A673 (cell line): Measurements from ENCODE around the gene CRYBG3. TPM values are rescaled to one million over a fixed set of nuclear protein-coding genes. Genes with fewer than 3 reads are reported as not detected.

ENCODE experiments used
- BruUV-seq: library from RNA; stranded (reverse); fragments of 400-500 nt; replicated peaks from 2 replicates; lab custom pipeline; 2021; lab: Mats Ljungman, UMichigan
- CTCF ChIA-PET: fragments of 300-600 bp; sonication (Branson Sonifier 250); formaldehyde crosslinking; loops from one replicate; lab custom pipeline; 2022; ENCODE audit warnings: antibody characterized with exemption; lab: Charles Lee
- POLR2A ChIA-PET: fragments of 300-600 bp; sonication (Branson Sonifier 250); formaldehyde crosslinking; loops from one replicate; lab custom pipeline; 2022; ENCODE audit warnings: antibody characterized with exemption; ENCODE audit not compliant: low non-redundant PET; lab: Charles Lee
- DNase-seq: peaks from one replicate; pipeline ENCODE4 v3.0.0-alpha.2; 2015; ENCODE audit warnings: low spot score
- H3K27ac ChIP-seq: fragments of 200-600 bp; sonication (generic); 2 replicates; pipeline ENCODE4 v1.5.1; 2016; ENCODE audit warnings: mixed run types, low read depth, mild to moderate bottlenecking, mixed read lengths, antibody characterized with exemption, low read length; ENCODE audit not compliant: poor library complexity, severe bottlenecking
- H3K27me3 ChIP-seq: fragments of 200-600 bp; sonication (generic); replicated peaks from 2 replicates; pipeline ENCODE4 v1.6.1; 2017; ENCODE audit warnings: mixed run types, low read depth, mild to moderate bottlenecking, mixed read lengths, antibody characterized with exemption, low read length; ENCODE audit not compliant: insufficient read depth, poor library complexity
- H3K36me3 ChIP-seq: fragments of 200-600 bp; sonication (generic); 2 replicates; pipeline ENCODE4 v1.6.1; 2016; ENCODE audit warnings: mixed run types, mild to moderate bottlenecking, mixed read lengths, antibody characterized with exemption, low read length; ENCODE audit not compliant: insufficient read depth, poor library complexity, severe bottlenecking
- H3K4me1 ChIP-seq: fragments of 200-600 bp; sonication (generic); 2 replicates; pipeline ENCODE4 v1.6.1; 2017; ENCODE audit warnings: mixed run types, mild to moderate bottlenecking, mixed read lengths, antibody characterized with exemption, low read length; ENCODE audit not compliant: insufficient read depth, poor library complexity, severe bottlenecking
- H3K4me3 ChIP-seq: fragments of 200-600 bp; sonication (generic); 2 replicates; pipeline ENCODE4 v1.5.1; 2016; ENCODE audit warnings: low read depth, mixed run types, mild to moderate bottlenecking, mixed read lengths, low read length; ENCODE audit not compliant: poor library complexity, severe bottlenecking
- H3K9me3 ChIP-seq: fragments of 200-600 bp; sonication (generic); 2 replicates; pipeline ENCODE4 v1.6.1; 2016; ENCODE audit warnings: mixed run types, low read depth, mild to moderate bottlenecking, mixed read lengths, antibody characterized with exemption, low read length; ENCODE audit not compliant: poor library complexity, severe bottlenecking
- EZH2 ChIP-seq: fragments of 200-600 bp; sonication (generic); IDR thresholded peaks from 2 replicates; pipeline ENCODE4 v1.6.1; 2017; ENCODE audit warnings: borderline replicate concordance, low read depth, mild to moderate bottlenecking, mixed read lengths, antibody characterized with exemption, low read length; ENCODE audit not compliant: poor library complexity, severe bottlenecking
- intact Hi-C: fragments of 100-400 bp; cut with micrococcal nuclease; formaldehyde crosslinking; loops from one replicate; pipeline ENCODE4 v1.10.0; 2022; ENCODE audit not compliant: unreplicated experiment
- total RNA-seq: library from RNA; stranded (reverse); gene quantifications from 2 replicates; pipeline ENCODE4 v1.2.3, GENCODE V29; 2021
- TF ChIP-seq, protein P1 (sequence below): fragments of 300-800, 200-600 bp; sonication (generic); conservative IDR thresholded peaks from 2 replicates; pipeline ENCODE4 v1.5.1; 2017; ENCODE audit warnings: low read depth, mild to moderate bottlenecking, antibody characterized with exemption, low read length, moderate library complexity, mixed read lengths

Gene CRYBG3
- total RNA-seq, 1 experiment from 2014 or later = 8.6 TPM

GRCh38 chr3:97839944-97840343 lies 18.1 kb downstream of the CRYBG3 start:
- no TSS peak for BruUV-seq
- intact Hi-C loops = no loop called here
- Histone ChIP-seq H3K36me3 (no peaks in the 10 kb centered on the region), H3K4me3 (no peak overlapping the region), H3K4me1 (no peaks in the 10 kb centered on the region), H3K27ac (no peak overlapping the region), H3K27me3 (no peaks in the 10 kb centered on the region), H3K9me3 (no peaks in the 10 kb centered on the region)
- no peak for TF ChIP-seq EZH2
- TF ChIP-seq, protein P1, sequence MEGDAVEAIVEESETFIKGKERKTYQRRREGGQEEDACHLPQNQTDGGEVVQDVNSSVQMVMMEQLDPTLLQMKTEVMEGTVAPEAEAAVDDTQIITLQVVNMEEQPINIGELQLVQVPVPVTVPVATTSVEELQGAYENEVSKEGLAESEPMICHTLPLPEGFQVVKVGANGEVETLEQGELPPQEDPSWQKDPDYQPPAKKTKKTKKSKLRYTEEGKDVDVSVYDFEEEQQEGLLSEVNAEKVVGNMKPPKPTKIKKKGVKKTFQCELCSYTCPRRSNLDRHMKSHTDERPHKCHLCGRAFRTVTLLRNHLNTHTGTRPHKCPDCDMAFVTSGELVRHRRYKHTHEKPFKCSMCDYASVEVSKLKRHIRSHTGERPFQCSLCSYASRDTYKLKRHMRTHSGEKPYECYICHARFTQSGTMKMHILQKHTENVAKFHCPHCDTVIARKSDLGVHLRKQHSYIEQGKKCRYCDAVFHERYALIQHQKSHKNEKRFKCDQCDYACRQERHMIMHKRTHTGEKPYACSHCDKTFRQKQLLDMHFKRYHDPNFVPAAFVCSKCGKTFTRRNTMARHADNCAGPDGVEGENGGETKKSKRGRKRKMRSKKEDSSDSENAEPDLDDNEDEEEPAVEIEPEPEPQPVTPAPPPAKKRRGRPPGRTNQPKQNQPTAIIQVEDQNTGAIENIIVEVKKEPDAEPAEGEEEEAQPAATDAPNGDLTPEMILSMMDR = no peak
- DNase-seq = no peak
- CTCF ChIA-PET = no interaction called here
- POLR2A ChIA-PET = no interaction called here

DNA sequence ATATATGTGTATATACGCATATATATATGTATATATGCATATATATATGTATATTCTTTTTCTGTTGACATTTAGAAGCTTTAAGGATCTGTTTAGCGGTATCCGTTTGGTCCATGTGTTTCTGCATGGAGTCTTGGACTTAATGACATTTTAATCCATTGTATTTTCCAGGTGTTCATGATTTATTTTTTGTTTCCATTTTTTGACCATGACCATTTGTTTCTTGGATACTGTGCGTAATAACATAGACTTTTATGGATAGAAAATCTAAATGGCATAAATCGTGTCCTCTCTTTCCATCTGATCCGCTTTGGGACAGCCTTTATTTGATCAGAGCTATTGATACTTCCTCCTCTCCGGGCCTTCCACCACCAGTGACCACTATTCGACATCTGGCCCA lies 19.5 kb downstream of the CRYBG3 start:
- BruUV-seq = no TSS peak
- no peaks in the 10 kb centered on the region for H3K36me3 ChIP-seq
- intact Hi-C loops = no loop called here
- no peak overlapping the region for H3K4me3 ChIP-seq
- no peaks in the 10 kb centered on the region for H3K9me3 ChIP-seq
- TF ChIP-seq, protein P1 = no peak
- no peak for TF ChIP-seq EZH2
- ChIA-PET POLR2A (no interaction called here), CTCF (no interaction called here)
- H3K27ac ChIP-seq = no peak overlapping the region
- DNase-seq = no peak
- H3K4me1 ChIP-seq = no peaks in the 10 kb centered on the region
- no peaks in the 10 kb centered on the region for H3K27me3 ChIP-seq

DNA sequence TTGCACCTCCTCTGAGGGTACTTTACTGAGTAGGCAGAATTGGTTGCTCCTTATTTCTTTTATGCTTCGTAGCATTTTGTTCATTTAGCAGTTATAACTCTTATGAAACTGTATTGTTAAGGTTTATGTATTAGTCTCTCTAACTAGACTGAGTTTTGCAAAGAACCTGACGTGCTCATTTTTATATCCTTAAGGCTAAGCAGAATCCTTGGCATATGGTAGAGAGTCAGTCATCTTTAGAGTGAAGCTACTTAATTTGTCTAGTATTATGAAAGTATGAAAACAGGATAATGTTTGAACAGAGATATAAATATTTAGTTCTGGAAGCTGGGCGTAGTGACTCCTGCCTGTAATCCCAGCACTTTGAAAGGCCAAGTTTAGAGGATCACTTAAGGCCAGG lies 20.1 kb downstream of the CRYBG3 start:
- DNase-seq = no peak
- Histone ChIP-seq H3K36me3 (no peaks in the 10 kb centered on the region), H3K27ac (no peak overlapping the region), H3K4me3 (no peak overlapping the region), H3K9me3 (no peaks in the 10 kb centered on the region), H3K4me1 (no peaks in the 10 kb centered on the region), H3K27me3 (no peaks in the 10 kb centered on the region)
- no TSS peak for BruUV-seq
- no peak for TF ChIP-seq EZH2
- TF ChIP-seq, protein P1 = no peak
- CTCF ChIA-PET = no interaction called here
- POLR2A ChIA-PET = no interaction called here
- intact Hi-C loops = no loop called here
